ENCODE data around the gene FRMPD4. TPM values are rescaled to one million over a fixed set of nuclear protein-coding genes. Genes with fewer than 3 reads are reported as not detected.

Gene FRMPD4
- total RNA-seq, 1 experiment from 2014 or later = 0.24 TPM

DNA sequence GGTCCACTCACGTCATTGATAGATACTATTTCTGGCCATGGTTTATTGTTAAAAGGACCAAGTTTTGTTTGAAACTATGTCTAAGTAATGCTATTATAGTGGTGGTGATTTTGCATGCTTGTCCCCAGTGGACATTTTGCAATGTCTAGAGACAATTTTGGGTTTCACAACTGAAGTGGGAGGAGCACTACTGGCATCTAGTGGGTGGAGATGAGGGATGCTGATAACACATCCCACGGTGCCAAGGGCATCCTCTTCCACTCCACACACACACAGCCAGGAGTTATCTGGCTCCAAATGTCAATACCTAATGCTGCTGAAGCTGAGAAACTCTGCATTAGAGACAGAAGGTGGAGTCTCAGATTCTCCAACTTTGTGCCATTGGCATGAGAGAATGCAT, 131.2 kb downstream of the FRMPD4 start:
- H2BK20ac ChIP-seq (ENCODE audit: low read depth, low read length, poor library complexity, severe bottlenecking) = no peak overlapping the region
- peaks cover 3% of the 10 kb centered on the region; the same call in 1 of the 2 replicates for H3K4me1 ChIP-seq (ENCODE audit: insufficient read depth, low read length)
- Mint-ChIP-seq H3K4me1 (peaks cover 5 to 7% of the 10 kb centered on the region in 2 experiments; a peak in 2 of 4 replicates), H3K9me3 (peaks cover 46% of the 10 kb centered on the region in 2 experiments), H3K27ac (no peak overlapping the region), H3K4me3 (no peak overlapping the region), H3K36me3 (ENCODE audit: insufficient read depth in 1 of 3, low read depth in 3 of 3) (peaks cover 2 to 3% (median 2%) of the 10 kb centered on the region in 3 experiments; a peak in 6 of 7 replicates), H3K27me3 (ENCODE audit: low read depth) (no peaks in the 10 kb centered on the region)
- no peak overlapping the region for H3K9ac ChIP-seq (ENCODE audit: extremely low read depth, insufficient read length, low read length)
- no peak overlapping the region for H2BK5ac ChIP-seq (ENCODE audit: insufficient read length, low read length)
- H4K8ac ChIP-seq (replicated peaks; ENCODE audit: insufficient read length, low read depth, low read length) = no peak overlapping the region
- no peak overlapping the region for H3T11ph ChIP-seq (ENCODE audit: low read length)
- H3K18ac ChIP-seq (ENCODE audit: insufficient read length, low read depth, low read length) = no peak overlapping the region
- no peaks in the 10 kb centered on the region for H3K23me2 ChIP-seq (ENCODE audit: insufficient read length, low read depth, low read length, poor library complexity, severe bottlenecking)
- H4K5ac ChIP-seq (ENCODE audit: insufficient read length, low read depth, low read length) = no peak overlapping the region
- H4K91ac ChIP-seq (ENCODE audit: insufficient read length, low read depth, low read length) = no peak overlapping the region
- no CpG with 5 or more reads among the region's 2 CpGs for WGBS (ENCODE audit: extremely low coverage, insufficient read length, low lambda C conversion rate)
- H3K4ac ChIP-seq (ENCODE audit: low read depth, low read length) = no peak overlapping the region
- H2AFZ ChIP-seq (ENCODE audit: low read length) = no peak overlapping the region
- no peaks in the 10 kb centered on the region for H3K79me2 ChIP-seq (ENCODE audit: insufficient read depth, low read length)
- no peak overlapping the region for H3K27ac ChIP-seq (ENCODE audit: insufficient read length, low read depth, low read length)
- no peaks in the 10 kb centered on the region for H3K9me3 ChIP-seq (ENCODE audit: control insufficient read depth, low read depth, low read length)
- H2BK12ac ChIP-seq (ENCODE audit: insufficient read length, low read depth, low read length) = no peak overlapping the region
- H2BK15ac ChIP-seq (ENCODE audit: low read depth, low read length) = no peak overlapping the region
- no peak overlapping the region for H2BK120ac ChIP-seq (ENCODE audit: low read depth, low read length, poor library complexity, severe bottlenecking)
- no peak overlapping the region for H3K56ac ChIP-seq (ENCODE audit: insufficient read length, low read depth, low read length)
- no peaks in the 10 kb centered on the region for H3K79me1 ChIP-seq (ENCODE audit: insufficient read depth, low read depth, low read length, poor library complexity, severe bottlenecking)
- DNase-seq = no peak
- no peak overlapping the region for H3K23ac ChIP-seq (ENCODE audit: insufficient read length, low read depth, low read length)
- no peaks in the 10 kb centered on the region for H4K20me1 ChIP-seq (ENCODE audit: control insufficient read depth, insufficient read depth, insufficient read length)
- no peak overlapping the region for H3K14ac ChIP-seq (ENCODE audit: insufficient read depth, low read length)
- H3K27me3 ChIP-seq (ENCODE audit: insufficient read depth, low read length) = no peaks in the 10 kb centered on the region
- TF ChIP-seq, protein P1, sequence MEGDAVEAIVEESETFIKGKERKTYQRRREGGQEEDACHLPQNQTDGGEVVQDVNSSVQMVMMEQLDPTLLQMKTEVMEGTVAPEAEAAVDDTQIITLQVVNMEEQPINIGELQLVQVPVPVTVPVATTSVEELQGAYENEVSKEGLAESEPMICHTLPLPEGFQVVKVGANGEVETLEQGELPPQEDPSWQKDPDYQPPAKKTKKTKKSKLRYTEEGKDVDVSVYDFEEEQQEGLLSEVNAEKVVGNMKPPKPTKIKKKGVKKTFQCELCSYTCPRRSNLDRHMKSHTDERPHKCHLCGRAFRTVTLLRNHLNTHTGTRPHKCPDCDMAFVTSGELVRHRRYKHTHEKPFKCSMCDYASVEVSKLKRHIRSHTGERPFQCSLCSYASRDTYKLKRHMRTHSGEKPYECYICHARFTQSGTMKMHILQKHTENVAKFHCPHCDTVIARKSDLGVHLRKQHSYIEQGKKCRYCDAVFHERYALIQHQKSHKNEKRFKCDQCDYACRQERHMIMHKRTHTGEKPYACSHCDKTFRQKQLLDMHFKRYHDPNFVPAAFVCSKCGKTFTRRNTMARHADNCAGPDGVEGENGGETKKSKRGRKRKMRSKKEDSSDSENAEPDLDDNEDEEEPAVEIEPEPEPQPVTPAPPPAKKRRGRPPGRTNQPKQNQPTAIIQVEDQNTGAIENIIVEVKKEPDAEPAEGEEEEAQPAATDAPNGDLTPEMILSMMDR (conservative IDR thresholded peaks at IDR 0.05) = no peak
- H2AK5ac ChIP-seq (ENCODE audit: insufficient read length, low read length) = no peak overlapping the region
- no peak overlapping the region for H3K4me2 ChIP-seq (ENCODE audit: insufficient read depth, insufficient read length, low read length)

All from H9 (cell line).